HG03442 (cell line): ENCODE data around the gene RAD51AP2.
"Not testable (repeated sequence)": the region's sequence is repeated elsewhere in the genome, so short reads cannot be mapped to it uniquely, and the experiment has no call there.

Experiments
- ATAC-seq: cut with Tn5 transposase; IDR thresholded peaks from one replicate; pipeline ENCODE4 v1.9.1; 2021; ENCODE audit warnings: mild to moderate bottlenecking, moderate library complexity; ENCODE audit not compliant: unreplicated experiment

RAD51AP2 gene

DNA sequence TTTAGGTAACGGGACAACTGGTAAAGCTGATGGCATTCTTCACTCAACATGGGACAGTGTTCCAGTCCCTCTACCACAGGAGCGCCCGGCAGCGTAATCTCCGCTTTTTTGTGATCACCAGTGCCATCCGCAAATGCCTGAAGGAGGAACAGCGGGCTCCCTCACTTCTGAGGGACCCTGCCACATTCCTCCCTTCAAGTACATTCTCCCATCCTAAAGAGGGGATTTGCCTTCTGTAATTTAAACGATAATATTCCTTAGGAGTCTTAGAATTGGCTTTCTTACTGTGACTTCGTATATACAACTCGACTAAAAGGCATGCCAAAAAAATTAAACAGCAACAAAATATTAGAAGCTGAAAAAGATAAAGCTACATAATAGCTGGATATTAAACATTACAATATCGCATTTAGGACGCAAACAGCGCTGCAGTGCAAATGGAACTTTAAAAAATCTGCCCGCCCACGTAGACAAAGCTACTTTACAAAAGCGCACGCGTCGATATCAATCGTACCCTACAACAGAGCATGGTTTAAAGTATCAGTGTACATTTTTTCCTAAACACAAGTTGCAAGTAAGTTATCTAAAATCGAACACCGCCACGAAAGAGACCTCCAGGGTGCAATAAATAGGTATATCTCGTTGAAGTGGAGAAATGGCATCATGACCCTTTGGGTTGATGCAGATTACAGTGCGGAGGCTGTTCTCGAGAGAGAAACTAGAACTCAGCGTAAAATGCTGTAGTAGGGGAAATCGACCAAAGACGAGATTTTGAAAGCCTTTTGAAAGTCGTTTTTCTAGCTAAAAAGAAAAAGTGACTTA is 20.0 kb upstream of the RAD51AP2 start:
- peak; percentile 23 for ATAC-seq

- no peak for ATAC-seq
Measured at GRCh38 chr2:17536416-17536815, 18.2 kb upstream of the RAD51AP2 start.

- no peak for ATAC-seq
Measured at GRCh38 chr2:17533546-17533945, 15.3 kb upstream of the RAD51AP2 start.

- no peak for ATAC-seq
Measured at GRCh38 chr2:17529771-17530170, 11.5 kb upstream of the RAD51AP2 start.

DNA sequence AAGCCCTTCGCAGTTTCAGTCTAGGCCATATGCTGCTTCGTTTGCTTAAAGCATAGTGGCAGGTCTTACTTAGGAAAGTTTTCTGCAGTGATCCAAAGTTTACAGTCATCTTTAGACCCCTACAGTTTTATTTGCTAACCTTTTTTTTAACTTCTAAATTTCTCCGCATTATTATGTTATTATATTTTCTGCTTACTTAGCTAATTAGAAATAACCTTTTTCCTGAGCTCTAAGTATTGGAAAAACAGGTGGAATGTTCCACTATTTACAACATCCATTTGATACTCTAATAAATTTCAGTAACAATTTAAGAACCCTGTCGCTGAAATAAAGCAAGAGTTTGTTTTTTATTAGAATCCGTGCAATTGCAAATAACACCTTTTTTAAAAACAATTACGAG is 4.1 kb upstream of the RAD51AP2 start:
- no peak for ATAC-seq

DNA sequence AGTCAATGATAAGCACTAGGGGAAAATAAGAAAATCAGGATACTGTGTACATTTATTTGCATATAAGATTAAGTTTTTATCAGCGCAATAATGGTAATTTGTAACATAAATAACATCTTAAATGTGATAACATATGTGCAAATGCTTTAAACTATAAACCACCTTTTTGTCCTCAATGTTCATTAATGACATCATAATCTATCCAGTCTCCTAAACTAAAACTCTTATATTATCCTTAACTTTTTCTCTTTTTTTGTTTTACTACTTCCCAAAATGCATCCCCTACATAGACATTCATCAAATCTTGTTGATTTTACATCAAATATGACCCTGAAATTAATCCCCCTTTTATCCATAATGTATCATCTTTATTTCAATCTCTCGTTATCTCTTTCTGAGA is 3.4 kb upstream of the RAD51AP2 start:
- ATAC-seq = no peak

- peak; percentile 49 for ATAC-seq
Measured at GRCh38 chr2:17520761-17521160, 2.5 kb upstream of the RAD51AP2 start.

DNA sequence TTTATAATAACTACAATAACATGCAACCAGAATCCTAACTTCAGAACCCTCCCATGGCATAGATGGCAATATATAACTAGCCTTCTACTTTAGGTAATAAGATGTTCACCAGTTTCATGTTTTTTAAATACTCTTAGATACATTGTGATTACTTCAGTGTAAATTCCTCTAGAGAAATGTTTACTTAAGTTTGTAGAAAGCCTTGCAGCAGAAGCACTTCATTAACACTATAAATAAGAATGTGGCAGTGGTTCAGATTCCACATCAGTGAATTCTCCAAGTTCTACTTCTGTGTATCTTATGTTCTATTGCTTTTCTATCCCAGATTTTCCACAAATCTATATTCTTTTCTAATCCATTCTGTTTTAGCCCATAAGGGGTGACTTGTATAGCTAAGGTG is 1.2 kb upstream of the RAD51AP2 start:
- ATAC-seq = no peak

- ATAC-seq = peak; percentile 18
Measured at GRCh38 chr2:17517481-17518211, 594 bp downstream of the RAD51AP2 start.

DNA sequence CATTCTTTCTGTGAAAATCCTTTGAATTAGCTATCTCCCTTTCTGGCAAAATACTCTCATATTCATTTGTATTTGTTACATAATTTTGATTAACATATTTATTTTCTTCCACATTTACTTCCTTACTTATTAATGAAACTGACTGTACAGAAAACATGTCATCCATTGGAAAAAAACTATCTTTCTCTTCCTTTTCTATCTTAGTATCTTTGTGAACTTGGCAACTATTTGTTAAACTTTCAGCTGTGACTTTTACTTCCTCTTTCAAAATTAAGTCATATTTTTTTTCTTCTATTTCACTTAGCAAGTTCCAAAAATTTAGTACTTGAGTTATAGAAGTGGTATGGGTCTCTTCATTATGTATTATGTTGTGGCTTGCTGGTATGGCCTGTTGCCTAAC is 2.6 kb downstream of the RAD51AP2 start:
- ATAC-seq = no peak

DNA sequence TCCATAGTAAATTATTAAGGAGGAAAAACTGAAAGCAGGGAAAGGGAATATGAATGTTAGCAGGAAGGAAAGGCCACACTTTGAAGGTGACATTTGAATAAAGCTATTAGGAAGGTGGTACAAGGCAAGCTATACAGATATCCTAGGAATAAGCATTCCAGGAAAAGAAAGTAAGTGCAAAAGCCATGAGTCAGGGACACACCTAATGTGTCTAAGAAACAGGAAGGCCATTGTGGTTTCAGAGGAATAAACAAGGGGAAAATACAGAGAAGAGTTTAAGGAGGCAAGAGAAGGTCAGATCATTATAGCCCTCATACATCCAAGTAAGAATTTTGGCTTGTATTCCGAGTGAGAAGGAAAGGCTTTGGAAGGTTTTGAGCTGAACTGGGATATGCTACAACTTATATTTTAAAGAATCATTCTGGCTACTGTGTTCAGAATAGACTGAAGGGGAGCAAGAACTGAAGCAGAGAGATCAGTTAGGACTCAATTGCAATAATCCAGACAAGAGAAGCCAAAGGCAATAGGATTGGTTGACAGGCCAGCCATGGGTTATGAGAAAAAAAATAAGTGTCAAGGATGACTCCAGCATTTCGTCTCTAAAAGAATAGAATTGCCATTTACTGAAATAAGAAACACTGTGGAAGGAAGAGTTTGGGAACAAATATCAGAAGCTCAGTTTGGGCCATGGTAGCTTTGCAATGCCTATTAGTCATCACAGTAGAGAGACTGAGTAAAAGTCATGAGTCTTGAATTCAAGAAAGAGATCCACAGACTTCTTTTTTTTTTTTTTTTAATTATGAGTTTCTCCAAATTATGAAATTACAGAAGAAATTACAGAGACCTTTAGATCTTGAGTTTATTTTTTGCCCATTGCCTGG is 11.3 kb downstream of the RAD51AP2 start:
- ATAC-seq = no peak

GRCh38 chr2:17497718-17498117 is 20.5 kb downstream of the RAD51AP2 start:
- no peak for ATAC-seq

DNA sequence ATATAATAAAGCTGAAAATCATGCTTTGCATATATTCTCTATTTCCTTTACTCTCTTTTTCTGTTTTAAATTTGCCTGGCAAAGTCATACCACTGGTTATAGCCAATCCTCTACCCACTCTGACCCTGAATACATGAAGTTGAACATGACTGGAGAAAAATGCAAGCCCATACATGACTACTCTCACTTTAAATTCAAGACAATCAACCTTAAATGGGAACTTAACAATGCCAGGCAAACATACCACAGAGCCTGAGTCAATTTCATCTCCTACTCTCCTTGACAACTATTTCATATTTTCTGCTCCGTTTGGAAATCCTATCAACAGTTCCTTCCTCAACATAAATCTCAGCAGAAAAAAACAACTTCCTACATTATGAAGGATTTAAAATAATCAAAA is 22.6 kb downstream of the RAD51AP2 start:
- ATAC-seq = no peak

DNA sequence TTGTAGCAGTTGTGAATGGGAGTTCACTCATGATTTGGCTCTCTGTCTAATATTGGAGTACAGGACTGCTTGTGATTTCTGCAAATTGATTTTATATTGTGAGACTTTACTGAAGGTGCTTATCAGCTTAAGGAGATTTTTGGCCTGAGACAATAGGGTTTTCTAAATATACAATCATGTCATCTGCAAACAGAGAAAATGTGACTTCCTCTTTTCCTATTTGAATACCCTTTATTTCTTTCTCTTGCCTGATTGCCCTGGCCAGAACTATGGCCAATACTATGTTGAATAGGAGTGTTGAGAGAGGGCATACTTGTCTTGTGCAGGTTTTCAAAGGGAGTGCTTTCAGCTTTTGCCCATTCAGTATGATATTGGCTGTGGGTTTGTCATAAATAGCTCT is 28.1 kb downstream of the RAD51AP2 start:
- ATAC-seq = not testable (repeated sequence)

DNA sequence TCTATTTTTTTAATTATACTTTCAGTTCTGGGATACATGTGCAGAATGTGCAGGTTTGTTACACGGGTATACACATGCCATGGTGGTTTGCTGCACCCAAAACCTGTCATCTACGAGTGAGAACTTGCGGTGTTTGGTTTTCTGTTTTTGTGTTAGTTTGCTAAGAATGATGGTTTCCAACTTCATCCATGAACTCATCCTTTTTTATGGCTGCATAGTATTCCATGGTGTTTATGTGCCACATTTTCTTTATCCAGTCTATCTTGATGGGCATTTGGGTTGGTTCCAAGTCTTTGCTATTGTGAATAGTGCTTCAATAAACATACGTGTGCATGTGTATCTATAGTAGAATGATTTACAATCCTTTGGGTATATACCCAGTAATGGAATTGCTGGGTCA is 29.6 kb downstream of the RAD51AP2 start:
- not testable (repeated sequence) for ATAC-seq

DNA sequence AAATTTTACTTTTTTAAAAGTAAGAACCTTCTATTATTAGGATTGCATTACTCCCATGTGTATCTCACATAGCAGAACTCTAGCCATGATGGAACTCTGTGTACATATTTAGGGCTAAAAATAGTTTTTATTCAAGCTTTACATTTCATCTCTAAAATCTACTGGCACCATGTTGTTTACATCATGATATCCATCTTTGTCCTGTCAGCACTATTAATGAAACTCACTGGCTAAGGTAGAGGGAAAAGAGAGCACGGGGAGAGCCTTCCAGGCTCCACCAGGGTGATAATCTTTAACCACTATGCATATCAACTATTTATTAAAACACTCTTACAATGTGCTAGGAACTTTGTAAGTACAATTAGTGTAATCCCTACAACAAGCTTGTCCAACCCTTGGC is 34.7 kb downstream of the RAD51AP2 start:
- no peak for ATAC-seq

- ATAC-seq = no peak
Measured at GRCh38 chr2:17482651-17483050, 35.6 kb downstream of the RAD51AP2 start.

DNA sequence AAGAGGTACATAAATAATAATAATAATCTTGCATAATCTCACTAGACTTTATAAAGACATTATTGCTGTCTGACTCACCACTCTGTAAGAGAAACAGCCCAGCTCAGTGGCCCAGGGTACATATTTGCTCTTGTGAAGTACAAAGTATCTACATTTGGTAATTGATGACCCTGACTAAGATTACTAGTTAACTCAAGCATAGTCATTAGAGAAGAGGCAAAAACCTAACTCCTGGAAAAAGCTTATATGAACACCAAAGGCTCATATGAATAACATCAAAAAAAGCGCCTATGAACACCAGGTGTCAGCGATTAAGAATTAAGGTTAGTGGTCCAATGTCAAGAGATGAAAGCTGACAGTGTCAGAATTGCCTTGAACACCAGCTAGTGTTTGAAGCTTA is 38.4 kb downstream of the RAD51AP2 start:
- ATAC-seq = no peak

GRCh38 chr2:17476830-17477229 is 41.4 kb downstream of the RAD51AP2 start:
- no peak for ATAC-seq

DNA sequence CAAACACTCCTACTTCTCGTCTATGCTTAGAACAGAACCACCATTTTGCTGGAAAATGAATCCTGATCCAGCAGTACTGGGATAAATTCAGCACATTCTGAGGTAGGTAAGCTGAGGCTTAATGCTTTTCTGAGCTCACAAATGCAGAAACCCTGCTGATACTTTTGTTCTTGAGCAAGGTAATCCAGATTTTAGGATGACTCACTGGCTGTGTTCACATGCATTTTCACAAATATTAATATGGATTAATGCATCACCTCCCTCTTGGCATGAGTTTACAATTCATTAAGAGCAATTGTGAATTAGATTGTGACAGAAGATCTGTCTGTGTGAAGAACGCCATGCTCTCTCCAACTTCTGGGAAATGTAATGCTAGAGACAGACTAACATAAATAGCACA is 42.2 kb downstream of the RAD51AP2 start:
- ATAC-seq = no peak

DNA sequence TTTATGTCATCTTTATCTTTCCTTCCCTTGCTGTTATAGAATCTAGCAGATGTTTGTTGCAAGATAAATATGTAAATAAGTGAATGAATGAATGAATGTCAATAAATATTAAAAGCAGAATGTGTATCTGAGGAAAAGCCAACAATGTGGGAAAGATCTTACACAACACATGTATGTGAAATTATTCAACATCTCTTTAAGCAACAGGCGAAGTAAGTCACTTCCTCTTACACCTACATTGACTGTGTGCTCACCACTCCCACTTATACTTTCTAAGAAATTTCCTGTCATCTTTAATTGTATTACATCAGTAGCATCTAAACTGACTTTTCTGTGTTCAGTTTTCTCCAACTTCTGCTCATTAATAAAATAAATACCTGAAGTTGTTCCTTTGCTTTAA is 43.0 kb downstream of the RAD51AP2 start:
- ATAC-seq = no peak
